A549 (cell line): ENCODE results near the gene ADGRD1. TPM values are rescaled to one million over a fixed set of nuclear protein-coding genes. Genes with fewer than 3 reads are reported as not detected.

ENCODE experiments used
- ATAC-seq, 2 experiments: fragments of 200-7000 bp in 1 of 2; fragments of >200 bp in 1 of 2; cut with Nextera tagmentation in 1 of 2; cut with Tn5 transposase in 1 of 2; 3 replicates each; pipeline versions ENCODE4 v1.8.0 to v1.9.1; 2018 to 2020; ENCODE audit warnings: mild to moderate bottlenecking in 1 of 2, moderate library complexity in 1 of 2
- CTCF ChIA-PET: fragments of 300-600 bp; sonication (Branson Sonifier 250); formaldehyde crosslinking; extraction: SDS; loops from one replicate; lab custom pipeline; 2021; ENCODE audit warnings: antibody characterized with exemption, inconsistent platforms; lab: Yijun Ruan, JAX
- POLR2A ChIA-PET: fragments of 350-600 bp; formaldehyde crosslinking; extraction: SDS; loops from one replicate; lab custom pipeline; 2021; ENCODE audit warnings: antibody characterized with exemption, inconsistent platforms; lab: Yijun Ruan, JAX
- DNase-seq, 2 experiments: peaks; one replicate each; pipeline versions ENCODE4 v3.0.0 to v3.0.0-alpha.2; 2011 to 2016; ENCODE audit warnings: low read depth in 1 of 2, low spot score in 1 of 2
- FAIRE-seq: peaks from 2 replicates; lab custom pipeline; 2011; peaks lifted over from hg19 to GRCh38; lab: Jason Lieb, UNC
- H3K27ac ChIP-seq, 2 experiments: fragments of >200 bp; sonication (Bioruptor Twin); formaldehyde crosslinking; 3 replicates each; pipeline ENCODE4 v1.5.1; 2016 to 2017
- H3K4me1 ChIP-seq: fragments of >200 bp; sonication (Bioruptor Twin); formaldehyde crosslinking; 3 replicates; pipeline ENCODE4 v1.6.1; 2016
- H3K4me2 ChIP-seq: fragments of >200 bp; sonication (Bioruptor Twin); formaldehyde crosslinking; 3 replicates; pipeline ENCODE4 v1.6.1; 2016
- H3K4me3 ChIP-seq: fragments of >200 bp; sonication (Bioruptor Twin); formaldehyde crosslinking; 3 replicates; pipeline ENCODE4 v1.5.1; 2016
- H3K9me3 ChIP-seq: fragments of >200 bp; sonication (Bioruptor Twin); formaldehyde crosslinking; 3 replicates; pipeline ENCODE4 v1.6.1; 2016
- ATOH8 ChIP-seq: fragments of 250-450 bp; sonication (Bioruptor Pico); IDR thresholded peaks from 2 replicates; pipeline ENCODE4 v1.5.0; 2020; ENCODE audit warnings: low read depth, mild to moderate bottlenecking, moderate library complexity
- CBX8 ChIP-seq: fragments of 200-600 bp; sonication (generic); IDR thresholded peaks from 2 replicates; pipeline ENCODE4 v1.6.1; 2016
- CEBPB ChIP-seq, 2 experiments: fragments of >200 bp in 1 of 2; sonication (Bioruptor Twin) in 1 of 2; formaldehyde crosslinking in 1 of 2; IDR thresholded peaks; 2 replicates each; pipeline ENCODE4 v1.6.1; 2012 to 2016
- CHD2 ChIP-seq: fragments of 150-350 bp; IDR thresholded peaks from 2 replicates; pipeline ENCODE4 v1.6.1; 2014; ENCODE audit warnings: low read length; ENCODE audit not compliant: partially characterized antibody
- CTCF ChIP-seq: fragments of >200 bp; sonication (Bioruptor Twin); formaldehyde crosslinking; IDR thresholded peaks from 3 replicates; pipeline ENCODE4 v1.5.1; 2016
- EHMT2 ChIP-seq: fragments of 200-600 bp; sonication (generic); IDR thresholded peaks from 2 replicates; pipeline ENCODE4 v1.6.1; 2016; ENCODE audit warnings: antibody characterized with exemption, low read depth, mild to moderate bottlenecking, moderate library complexity
- ESRRA ChIP-seq: fragments of 150-350 bp; IDR thresholded peaks from 2 replicates; pipeline ENCODE4 v1.6.1; 2014; ENCODE audit warnings: mild to moderate bottlenecking, low read length, borderline replicate concordance
- FOSL2 ChIP-seq, 2 experiments: fragments of 450-650 bp in 1 of 2; fragments of >200 bp in 1 of 2; sonication (Bioruptor Twin) in 1 of 2; formaldehyde crosslinking; IDR thresholded peaks; 2 replicates each; pipeline versions ENCODE4 v1.5.0 to v1.6.1; 2016 to 2020; ENCODE audit warnings: mild to moderate bottlenecking in 1 of 2, moderate library complexity in 1 of 2
- FOXS1 ChIP-seq: fragments of 250-450 bp; sonication (Bioruptor Pico); IDR thresholded peaks from 2 replicates; pipeline ENCODE4 v1.5.0; 2020; ENCODE audit warnings: mild to moderate bottlenecking, moderate library complexity
- GATA3 ChIP-seq: IDR thresholded peaks from 2 replicates; pipeline ENCODE4 v1.6.1; 2012; ENCODE audit warnings: borderline replicate concordance
- HDAC2 ChIP-seq: fragments of 200-600 bp; sonication (generic); IDR thresholded peaks from 2 replicates; pipeline ENCODE4 v1.6.1; 2016
- HES2 ChIP-seq: fragments of >200 bp; sonication (Bioruptor Twin); formaldehyde crosslinking; IDR thresholded peaks from 2 replicates; pipeline ENCODE4 v1.6.1; 2016
- HOXB5 ChIP-seq: fragments of 250-450 bp; sonication (Bioruptor Pico); IDR thresholded peaks from 2 replicates; pipeline ENCODE4 v1.5.0; 2020; ENCODE audit warnings: mild to moderate bottlenecking, moderate library complexity
- JUN ChIP-seq, 2 experiments: fragments of >200 bp; sonication (Bioruptor Twin); formaldehyde crosslinking; IDR thresholded peaks; 2 replicates in 1 of 2; 3 replicates in 1 of 2; pipeline ENCODE4 v1.6.1; 2016 to 2017
- KDM5A ChIP-seq: fragments of 200-600 bp; sonication (generic); IDR thresholded peaks from 2 replicates; pipeline ENCODE4 v1.6.1; 2016; ENCODE audit warnings: antibody characterized with exemption, mild to moderate bottlenecking
- MAFK ChIP-seq: fragments of 450-650 bp; IDR thresholded peaks from 2 replicates; pipeline ENCODE4 v1.6.1; 2014; ENCODE audit not compliant: partially characterized antibody
- MAX ChIP-seq: IDR thresholded peaks from 2 replicates; pipeline ENCODE4 v1.6.1; 2012
- MYC ChIP-seq: IDR thresholded peaks from 2 replicates; pipeline ENCODE4 v1.6.1; 2012; ENCODE audit warnings: mild to moderate bottlenecking, inconsistent platforms, low read length, improper control_type of control experiment, borderline replicate concordance
- POLR2AphosphoS2 ChIP-seq: conservative IDR thresholded peaks from 2 replicates; pipeline ENCODE4 v1.6.1; 2012; ENCODE audit warnings: low read length, improper control_type of control experiment, inconsistent platforms
- RAD21 ChIP-seq, 2 experiments: fragments of >200 bp in 1 of 2; sonication (Bioruptor Twin) in 1 of 2; formaldehyde crosslinking in 1 of 2; IDR thresholded peaks in 1 of 2; conservative IDR thresholded peaks in 1 of 2; 2 replicates in 1 of 2; 3 replicates in 1 of 2; pipeline ENCODE4 v1.6.1; 2012 to 2018; ENCODE audit warnings: inconsistent platforms in 1 of 2
- RCOR1 ChIP-seq: fragments of 150-350 bp; IDR thresholded peaks from 2 replicates; pipeline ENCODE4 v1.6.1; 2014; ENCODE audit warnings: antibody characterized with exemption, low read length, low read depth
- RNF2 ChIP-seq: fragments of 200-600 bp; sonication (generic); IDR thresholded peaks from 2 replicates; pipeline ENCODE4 v1.6.1; 2016; ENCODE audit warnings: low read depth, mild to moderate bottlenecking, antibody characterized with exemption, moderate library complexity, borderline replicate concordance
- SMC3 ChIP-seq: fragments of >200 bp; sonication (Bioruptor Twin); formaldehyde crosslinking; IDR thresholded peaks from 3 replicates; pipeline ENCODE4 v1.6.1; 2018; ENCODE audit warnings: inconsistent platforms
- TP53 ChIP-seq: fragments of 250-450 bp; sonication (Bioruptor Pico); IDR thresholded peaks from 2 replicates; pipeline ENCODE4 v1.5.0; 2021; ENCODE audit warnings: mild to moderate bottlenecking, moderate library complexity
- USF2 ChIP-seq: fragments of 450-650 bp; IDR thresholded peaks from 2 replicates; pipeline ENCODE4 v1.6.1; 2014; ENCODE audit warnings: antibody characterized with exemption
- ZC3H11A ChIP-seq: fragments of 450-650 bp; IDR thresholded peaks from 2 replicates; pipeline ENCODE4 v1.6.1; 2014; ENCODE audit warnings: antibody characterized with exemption, mild to moderate bottlenecking
- ZSCAN20 ChIP-seq: fragments of 250-450 bp; sonication (Bioruptor Pico); IDR thresholded peaks from 2 replicates; pipeline ENCODE4 v1.8.0; 2022; ENCODE audit warnings: mild to moderate bottlenecking, moderate library complexity
- WGBS: methylation state at CpG from one replicate; pipeline ENCODE4 v1.1.6; 2017; ENCODE audit errors: missing lambda C conversion rate; 5-methylcytosine and 5-hydroxymethylcytosine counted together
- polyA plus RNA-seq, 4 experiments: library from polyadenylated mRNA; depleted of rRNA in 3 of 4; stranded (reverse); fragments of >200 nt; fragmentation: RNase III in 1 of 4; extraction: RNeasy Plus Mini Kit Qiagen cat#74134 plus additional on column Dnase treatment in 1 of 4; gene quantifications; 2 replicates in 3 of 4; 3 replicates in 1 of 4; pipeline ENCODE4 v1.2.3, GENCODE V29; 2011 to 2017

Gene ADGRD1
- polyA plus RNA-seq, 2 of the 4 experiments (the other 2 are of a cell fraction) = 0.36 to 1.5 TPM

- TF ChIP-seq CTCF (no peak), MYC (no peak), GATA3 (no peak), ZSCAN20 (CRISPR knock-in tag) (no peak), EHMT2 (no peak), MAX (no peak), MAFK (no peak), POLR2AphosphoS2 (no peak), CEBPB (IDR thresholded peaks at IDR 0.05) (no peak), KDM5A (no peak)
- TF ChIP-seq, all 56 proteins: peak for 0
Measured at GRCh38 chr12:131018808-131019397, 65.2 kb downstream of the ADGRD1 start (continued).

- FAIRE-seq (no peak), ATAC-seq (no peak), DNase-seq (no peak)
- WGBS = 51% methylated on average over 10 of the region's 13 CpGs
- Histone ChIP-seq H3K4me1 (no peaks in the 10 kb centered on the region), H3K4me3 (no peak overlapping the region), H3K4me2 (no peak overlapping the region), H3K9me3 (no peaks in the 10 kb centered on the region), H3K27ac (no peak overlapping the region)
- ChIA-PET POLR2A (no interaction called here), CTCF (interaction anchor here (0.7 to 1.7 kb wide), 4 partner anchors 14 to 194 kb away, joined by 3 to 5 read pairs (median 4); no protein-coding TSS in a partner anchor)
- no peak for TF ChIP-seq TP53 (CRISPR knock-in tag)
- no peak for TF ChIP-seq ZC3H11A
- no peak for TF ChIP-seq POLR2AphosphoS2
- TF ChIP-seq RCOR1 = no peak
- TF ChIP-seq CEBPB (IDR thresholded peaks at IDR 0.05) = no peak
- no peak for TF ChIP-seq HDAC2
- TF ChIP-seq CHD2 = no peak
- no peak for TF ChIP-seq ATOH8 (CRISPR knock-in tag)
- no peak for TF ChIP-seq ESRRA
- TF ChIP-seq RAD21 (conservative IDR thresholded peaks at IDR 0.05 in 1 of 2, IDR thresholded peaks at IDR 0.05 in 1 of 2) = no peak
- TF ChIP-seq JUN (IDR thresholded peaks at IDR 0.05) = no peak
- no peak for TF ChIP-seq SMC3
- TF ChIP-seq HOXB5 (CRISPR knock-in tag) = no peak
- no peak for TF ChIP-seq HES2
- TF ChIP-seq RNF2 = no peak
- TF ChIP-seq CBX8 = no peak
- TF ChIP-seq USF2 = no peak
- TF ChIP-seq FOSL2 (IDR thresholded peaks at IDR 0.05) = no peak
- TF ChIP-seq FOSL2 (CRISPR knock-in tag; IDR thresholded peaks at IDR 0.05) = no peak
- TF ChIP-seq FOXS1 (CRISPR knock-in tag) = no peak
Measured at GRCh38 chr12:131020326-131021153, 66.8 kb downstream of the ADGRD1 start.
